ENCODE data around the gene HYAL3.
A peak's percentile ranks its signal among the peaks of the same experiment; 100 is the strongest.

Gene HYAL3

GRCh38 chr3:50256978-50257890 lies 42.0 kb downstream of the HYAL3 start:
- H3K4me3 ChIP-seq (ENCODE audit: low read depth, low read length): no peak overlapping the region
- TF ChIP-seq, protein P1, sequence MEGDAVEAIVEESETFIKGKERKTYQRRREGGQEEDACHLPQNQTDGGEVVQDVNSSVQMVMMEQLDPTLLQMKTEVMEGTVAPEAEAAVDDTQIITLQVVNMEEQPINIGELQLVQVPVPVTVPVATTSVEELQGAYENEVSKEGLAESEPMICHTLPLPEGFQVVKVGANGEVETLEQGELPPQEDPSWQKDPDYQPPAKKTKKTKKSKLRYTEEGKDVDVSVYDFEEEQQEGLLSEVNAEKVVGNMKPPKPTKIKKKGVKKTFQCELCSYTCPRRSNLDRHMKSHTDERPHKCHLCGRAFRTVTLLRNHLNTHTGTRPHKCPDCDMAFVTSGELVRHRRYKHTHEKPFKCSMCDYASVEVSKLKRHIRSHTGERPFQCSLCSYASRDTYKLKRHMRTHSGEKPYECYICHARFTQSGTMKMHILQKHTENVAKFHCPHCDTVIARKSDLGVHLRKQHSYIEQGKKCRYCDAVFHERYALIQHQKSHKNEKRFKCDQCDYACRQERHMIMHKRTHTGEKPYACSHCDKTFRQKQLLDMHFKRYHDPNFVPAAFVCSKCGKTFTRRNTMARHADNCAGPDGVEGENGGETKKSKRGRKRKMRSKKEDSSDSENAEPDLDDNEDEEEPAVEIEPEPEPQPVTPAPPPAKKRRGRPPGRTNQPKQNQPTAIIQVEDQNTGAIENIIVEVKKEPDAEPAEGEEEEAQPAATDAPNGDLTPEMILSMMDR (IDR thresholded peaks at IDR 0.05; ENCODE audit: low read depth, low read length): peak; percentile 46

GRCh38 chr3:50255251-50255615 lies 44.0 kb downstream of the HYAL3 start:
- TF ChIP-seq, protein P1 (IDR thresholded peaks at IDR 0.05; ENCODE audit: low read depth, low read length): no peak
- no peak overlapping the region for H3K4me3 ChIP-seq (ENCODE audit: low read depth, low read length)

DNA sequence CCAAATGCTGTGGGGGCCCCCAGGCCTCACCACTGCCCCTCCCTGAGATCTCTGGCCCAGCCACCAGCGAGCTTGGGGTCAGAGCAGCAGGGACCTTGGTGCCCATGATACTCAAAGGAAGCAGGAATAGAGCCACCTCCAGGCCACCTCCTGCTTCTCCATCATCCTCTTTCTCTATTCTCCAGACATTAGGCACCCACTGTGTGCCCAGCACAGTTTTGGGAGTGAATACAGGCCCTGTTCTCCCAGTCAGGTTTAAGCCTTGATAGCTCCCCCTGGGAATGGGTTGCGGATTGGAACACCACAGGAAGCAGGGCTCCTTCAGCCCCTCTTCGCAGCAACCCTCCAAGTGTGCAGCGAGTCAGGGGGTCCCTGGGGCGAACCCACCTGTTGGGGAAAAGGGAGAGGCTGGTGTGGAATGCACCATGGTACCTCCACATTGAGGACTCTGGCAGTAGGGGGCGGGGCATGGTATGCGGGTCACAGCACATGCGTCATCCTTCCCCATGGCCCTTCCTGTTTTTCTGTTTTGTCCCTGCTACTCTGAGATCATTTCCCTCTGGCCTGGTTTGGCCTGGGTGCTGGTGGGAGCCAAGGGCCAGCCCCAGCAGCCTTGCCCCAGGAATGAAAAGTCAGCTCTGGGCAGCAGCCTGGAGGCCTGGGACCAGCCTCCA lies 44.5 kb downstream of the HYAL3 start:
- H3K4me3 ChIP-seq (ENCODE audit: low read depth, low read length): no peak overlapping the region
- TF ChIP-seq, protein P1 (IDR thresholded peaks at IDR 0.05; ENCODE audit: low read depth, low read length): no peak

DNA sequence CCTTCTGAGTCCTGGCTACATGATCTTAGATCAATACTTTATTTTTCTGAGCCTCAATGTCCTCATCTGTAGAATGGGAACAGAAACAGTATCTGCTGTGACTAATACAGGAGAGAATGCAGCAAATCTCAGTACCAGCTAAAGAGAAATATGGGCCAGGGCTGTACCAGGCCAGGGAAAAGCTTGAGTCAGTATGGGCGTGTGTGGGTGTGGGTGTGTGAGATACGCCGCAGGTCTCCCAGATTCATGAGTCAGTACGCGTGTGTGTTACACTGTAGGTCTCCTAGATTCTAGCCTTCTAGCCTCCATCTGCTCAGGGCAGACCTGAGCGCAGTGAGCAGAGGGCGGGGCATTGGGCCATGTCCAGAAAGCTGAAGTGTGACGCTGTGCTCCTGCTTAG lies 48.0 kb downstream of the HYAL3 start:
- no peak overlapping the region for H3K4me3 ChIP-seq (ENCODE audit: low read depth, low read length)
- TF ChIP-seq, protein P1 (IDR thresholded peaks at IDR 0.05; ENCODE audit: low read depth, low read length): no peak

DNA sequence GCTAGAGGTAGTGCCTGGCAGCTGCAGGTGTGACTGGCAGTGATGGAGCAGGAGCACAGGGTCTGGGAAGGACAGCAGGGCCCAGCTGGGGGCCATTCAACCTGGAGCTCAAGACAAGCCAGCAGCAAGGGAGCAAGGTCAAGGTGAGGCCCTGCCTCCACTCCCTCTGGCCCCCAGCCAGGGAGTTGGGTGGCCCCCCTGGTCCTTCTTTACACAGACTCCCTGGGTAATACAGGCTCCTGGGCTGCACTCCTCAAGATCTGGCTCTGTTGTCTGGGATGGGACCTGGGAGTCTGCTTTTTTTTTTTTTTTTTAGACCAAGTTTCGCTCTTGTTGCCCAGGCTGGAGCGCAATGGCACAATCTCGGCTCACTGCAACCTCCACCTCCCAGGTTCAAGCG lies 48.7 kb downstream of the HYAL3 start:
- TF ChIP-seq, protein P1 (IDR thresholded peaks at IDR 0.05; ENCODE audit: low read depth, low read length): no peak
- H3K4me3 ChIP-seq (ENCODE audit: low read depth, low read length): no peak overlapping the region

DNA sequence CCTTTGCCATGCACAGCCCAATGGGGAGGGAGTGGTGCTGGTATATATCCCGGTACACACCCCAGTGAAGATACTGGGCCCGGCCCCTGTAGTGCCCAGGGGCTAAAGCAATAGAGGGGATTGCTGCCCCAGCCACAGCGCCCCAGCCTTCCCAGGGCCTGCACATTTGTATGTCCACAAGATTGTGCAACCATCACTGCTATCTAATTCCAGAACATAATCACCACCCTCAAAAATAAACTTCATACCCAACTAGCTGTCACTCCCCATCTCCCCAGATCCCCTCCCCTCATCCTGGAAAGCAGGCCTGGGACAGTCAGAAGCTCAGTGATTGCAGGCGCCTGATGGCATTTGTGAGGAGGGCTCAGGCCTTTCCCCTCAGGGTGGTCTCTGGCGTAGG lies 49.7 kb downstream of the HYAL3 start:
- TF ChIP-seq, protein P1 (IDR thresholded peaks at IDR 0.05; ENCODE audit: low read depth, low read length): no peak
- H3K4me3 ChIP-seq (ENCODE audit: low read depth, low read length): no peak overlapping the region

DNA sequence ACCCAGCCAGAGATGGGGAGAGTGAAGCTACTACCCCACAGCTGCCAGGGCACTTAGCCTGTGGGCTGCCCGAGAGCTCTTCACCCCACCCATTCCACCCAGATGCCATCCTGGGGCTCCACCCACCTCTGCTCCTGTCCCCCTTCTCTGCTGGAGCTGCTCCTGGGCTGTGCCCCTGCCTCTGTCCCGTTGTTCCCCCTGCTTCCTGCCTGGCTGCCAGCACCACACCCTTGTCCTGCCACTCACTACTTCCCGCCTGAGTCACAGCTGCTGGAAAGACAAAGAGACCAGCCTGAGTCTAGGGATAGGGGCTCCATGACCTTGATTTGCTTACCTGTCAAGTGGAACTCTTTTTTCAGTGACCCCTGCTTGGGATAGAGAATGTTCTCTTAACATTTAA lies 50.8 kb downstream of the HYAL3 start:
- TF ChIP-seq, protein P1 (IDR thresholded peaks at IDR 0.05; ENCODE audit: low read depth, low read length): no peak
- H3K4me3 ChIP-seq (ENCODE audit: low read depth, low read length): no peak overlapping the region
